Measurements from ENCODE around the gene HLA-DRB5.

DNA sequence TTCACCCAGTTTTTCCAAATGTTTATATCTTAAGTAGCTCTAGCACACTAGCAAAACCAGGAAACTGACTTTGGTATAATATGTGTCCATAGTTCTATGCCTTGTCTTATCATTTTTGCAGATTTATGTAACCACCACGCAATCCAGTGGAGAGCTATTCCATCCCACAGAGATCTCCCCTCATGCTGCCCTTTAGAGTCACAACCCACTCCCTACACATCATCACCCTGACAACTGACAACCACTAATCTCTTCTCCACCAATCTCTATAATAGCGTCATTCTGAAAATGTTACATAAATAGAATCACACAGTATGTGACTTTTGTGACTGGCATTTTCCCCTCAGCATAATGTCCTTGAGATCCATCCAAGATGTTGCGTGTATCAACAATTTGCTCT, 29.1 kb downstream of the HLA-DRB5 start:
- TF ChIP-seq ZNF274 (IDR thresholded peaks at IDR 0.05; ENCODE audit: low read depth, low read length) (no peak), YY1 (IDR thresholded peaks at IDR 0.05; ENCODE audit: insufficient read depth, insufficient read length) (no peak), SUZ12 (IDR thresholded peaks at IDR 0.05; ENCODE audit: extremely low read depth, insufficient read depth, insufficient read length) (no peak)

Measured in NT2/D1 (cell line).